ENCODE data around the gene POLD1.

- TF ChIP-seq CTCF (IDR thresholded peaks at IDR 0.05) = no peak
- TF ChIP-seq EZH2phosphoT487 (IDR thresholded peaks at IDR 0.05) = no peak
- no peak for TF ChIP-seq EZH2 (IDR thresholded peaks at IDR 0.05)
These were observed 2.0 kb upstream of the POLD1 start for GRCh38 chr19:50381881-50382729.

All from neural progenitor cell (in vitro differentiated cells).